Activated CD4-positive, alpha-beta T cell treated with anti-CD3 and anti-CD28 coated beads, Interleukin-2, amount 50 U/mL, for 1 hour (primary cell): ENCODE results near the gene NIT2.
"Not testable (repeated sequence)": the region's sequence is repeated elsewhere in the genome, so short reads cannot be mapped to it uniquely, and the experiment has no call there.

Experiments
- DNase-seq: peaks from one replicate; pipeline ENCODE4 v3.0.0-alpha.2; 2020

NIT2 gene

DNA sequence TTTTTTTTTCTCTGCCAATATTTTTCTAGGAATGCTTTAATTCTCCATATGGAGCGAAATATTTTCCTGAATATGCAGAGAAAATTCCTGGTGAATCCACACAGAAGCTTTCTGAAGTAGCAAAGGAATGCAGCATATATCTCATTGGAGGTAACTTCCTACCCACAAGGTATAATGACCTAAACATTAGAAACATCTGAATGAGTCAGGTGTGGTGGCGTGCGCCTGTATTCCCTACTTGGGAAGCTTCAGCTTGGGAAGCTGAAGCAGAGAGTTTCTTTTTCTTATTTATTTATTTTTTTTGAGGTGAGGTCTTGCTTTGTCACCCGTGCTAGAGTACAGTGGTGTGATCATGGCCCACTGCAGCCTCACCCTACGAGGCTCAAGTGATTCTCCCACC, 5.2 kb downstream of the NIT2 start:
- DNase-seq: no peak

GRCh38 chr3:100340527-100340926, 6.0 kb downstream of the NIT2 start:
- DNase-seq: no peak

DNA sequence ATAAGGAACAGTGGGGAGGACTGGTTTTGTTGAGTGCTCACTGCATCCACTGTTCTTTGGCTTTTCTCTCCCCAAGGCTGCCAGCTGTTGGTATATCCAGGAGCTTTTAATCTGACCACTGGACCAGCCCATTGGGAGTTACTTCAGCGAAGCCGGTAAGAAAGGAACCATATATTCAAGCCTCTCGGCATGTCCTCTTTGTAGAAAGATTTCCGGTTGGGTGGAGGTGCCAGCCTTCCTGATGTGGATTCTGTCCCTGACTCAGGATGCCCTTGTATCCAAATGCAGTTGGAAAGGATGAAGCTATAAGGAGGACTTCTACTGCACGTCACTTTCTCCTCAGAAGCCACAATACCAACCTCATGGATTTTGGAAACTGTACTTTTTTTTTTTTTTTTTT, 14.2 kb downstream of the NIT2 start:
- DNase-seq: no peak

DNA sequence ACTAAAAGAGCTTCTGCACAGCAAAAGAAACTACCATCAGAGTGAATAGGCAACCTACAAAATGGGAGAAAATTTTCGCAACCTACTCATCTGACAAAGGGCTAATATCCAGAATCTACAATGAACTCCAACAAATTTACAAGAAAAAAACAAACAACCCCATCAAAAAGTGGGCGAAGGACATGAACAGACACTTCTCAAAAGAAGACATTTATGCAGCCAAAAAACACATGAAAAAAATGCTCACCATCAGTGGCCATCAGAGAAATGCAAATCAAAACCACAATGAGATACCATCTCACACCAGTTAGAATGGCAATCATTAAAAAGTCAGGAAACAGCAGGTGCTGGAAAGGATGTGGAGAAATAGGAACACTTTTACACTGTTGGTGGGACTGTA, 17.2 kb downstream of the NIT2 start:
- not testable (repeated sequence) for DNase-seq

DNA sequence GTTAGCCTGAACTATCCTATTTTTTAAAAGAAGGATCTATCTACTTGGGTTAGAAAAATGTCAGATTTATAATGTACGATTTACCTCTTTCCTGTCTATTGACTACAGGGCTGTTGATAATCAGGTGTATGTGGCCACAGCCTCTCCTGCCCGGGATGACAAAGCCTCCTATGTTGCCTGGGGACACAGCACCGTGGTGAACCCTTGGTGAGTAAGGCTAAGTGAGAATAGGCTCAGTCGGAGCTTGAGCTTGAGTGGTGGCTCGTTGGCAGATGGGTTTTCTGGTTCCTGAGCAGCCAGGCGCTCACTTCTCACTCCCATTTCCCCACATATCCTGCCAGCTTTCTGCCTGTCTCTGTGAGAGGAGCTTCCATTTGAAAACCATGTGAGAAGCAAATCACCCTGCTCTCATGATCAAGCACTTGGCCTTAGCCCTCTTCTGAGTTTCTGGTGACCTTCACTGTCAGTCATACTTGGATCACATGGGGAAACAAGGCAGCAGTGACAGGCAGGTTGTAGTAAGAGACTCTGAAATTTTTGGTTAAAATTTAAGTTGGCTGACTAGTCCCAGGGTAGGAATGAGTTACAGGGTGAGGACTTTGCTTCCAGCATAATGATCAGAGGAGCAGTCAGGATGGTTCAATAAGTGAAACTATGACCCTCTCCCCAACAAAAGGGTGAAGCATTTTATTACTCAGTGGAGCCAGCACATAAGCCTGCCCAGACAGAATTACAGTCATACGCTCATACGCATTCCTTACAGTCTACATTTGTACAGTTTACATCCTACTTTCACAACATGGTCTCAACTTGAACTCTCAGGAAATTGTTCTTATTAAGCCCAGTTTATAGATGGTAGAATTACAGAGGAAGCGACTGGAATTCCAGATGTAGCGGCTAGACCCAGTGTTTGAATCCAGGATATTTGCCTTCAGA, 18.0 kb downstream of the NIT2 start:
- DNase-seq: no peak

DNA sequence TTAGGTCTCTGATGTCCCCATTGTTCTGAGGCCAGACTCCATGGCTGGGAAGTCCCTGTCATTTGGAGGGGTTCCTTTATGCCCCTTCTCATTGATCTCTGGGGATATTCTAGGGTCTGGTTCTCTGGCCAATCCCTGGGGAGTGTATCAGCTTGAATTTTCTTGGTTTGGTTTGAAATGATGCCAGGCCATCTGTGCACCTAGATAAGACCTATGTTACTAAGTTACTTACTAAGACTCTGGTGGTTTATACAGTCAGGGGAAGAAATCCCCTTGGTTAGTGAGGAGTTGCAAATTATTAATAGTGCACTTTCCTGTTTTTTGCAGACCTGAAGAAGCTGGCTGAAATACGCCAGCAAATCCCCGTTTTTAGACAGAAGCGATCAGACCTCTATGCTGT, 20.3 kb downstream of the NIT2 start:
- DNase-seq: no peak

- DNase-seq: no peak
Measured at GRCh38 chr3:100358413-100358812, 23.9 kb downstream of the NIT2 start.

DNA sequence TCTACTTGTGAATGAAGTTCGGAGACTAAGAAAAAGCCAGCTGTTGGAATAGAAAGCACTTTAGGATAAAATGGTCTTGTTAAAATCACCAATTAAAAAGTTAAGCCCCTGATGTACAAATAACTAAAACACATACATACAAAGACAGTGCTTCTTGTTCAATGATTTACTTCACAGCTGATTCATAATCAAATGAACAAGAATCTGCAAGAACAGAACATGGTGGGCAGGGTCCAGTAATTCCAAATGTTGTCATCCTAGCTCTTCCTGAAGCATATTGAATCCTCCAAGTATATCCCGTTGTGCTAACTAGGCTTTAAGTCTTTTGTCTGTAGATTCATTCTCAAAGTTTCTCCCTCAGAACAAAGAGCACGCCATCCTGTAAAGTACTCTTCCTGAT, 24.5 kb downstream of the NIT2 start:
- no peak for DNase-seq

GRCh38 chr3:100360757-100361496, 26.4 kb downstream of the NIT2 start:
- no peak for DNase-seq

- no peak for DNase-seq
Measured at GRCh38 chr3:100361897-100362296, 27.3 kb downstream of the NIT2 start.

DNA sequence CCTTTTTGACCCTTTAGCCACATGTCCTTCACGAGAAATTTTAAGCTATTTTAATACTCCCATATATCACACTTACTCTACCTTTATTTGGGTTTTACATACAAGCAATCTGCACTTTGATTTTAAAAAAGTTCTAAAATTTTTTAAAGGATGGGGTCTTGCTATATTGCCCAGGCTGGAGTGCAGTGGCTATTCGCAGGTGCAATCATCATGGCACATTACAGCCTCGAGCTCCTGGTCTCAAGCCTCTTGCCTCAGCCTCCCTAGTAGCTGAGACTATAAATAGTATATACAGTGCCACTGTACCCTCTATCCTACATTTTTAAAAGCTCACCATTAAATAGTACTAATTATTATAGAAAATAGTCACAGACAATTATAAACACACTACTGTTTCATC, 29.9 kb downstream of the NIT2 start:
- no peak for DNase-seq

DNA sequence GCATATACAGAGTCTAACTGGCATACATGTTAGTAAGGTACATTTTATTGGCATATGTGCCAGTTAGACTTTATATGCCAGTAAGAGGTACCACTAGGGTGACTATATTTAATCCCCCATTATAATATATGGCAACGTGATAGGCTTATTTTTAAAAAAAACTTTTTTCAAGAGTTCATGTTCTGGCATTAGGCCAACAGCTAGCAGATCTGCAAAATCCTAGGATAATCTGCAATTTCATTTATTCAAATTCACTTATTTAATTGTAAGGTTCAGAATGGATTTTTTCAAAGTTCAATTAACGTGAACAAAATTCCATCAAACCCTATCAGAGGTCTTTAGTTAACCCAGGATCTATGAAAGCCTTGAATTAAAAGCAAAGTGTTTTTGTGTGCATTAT, 31.9 kb downstream of the NIT2 start:
- no peak for DNase-seq

DNA sequence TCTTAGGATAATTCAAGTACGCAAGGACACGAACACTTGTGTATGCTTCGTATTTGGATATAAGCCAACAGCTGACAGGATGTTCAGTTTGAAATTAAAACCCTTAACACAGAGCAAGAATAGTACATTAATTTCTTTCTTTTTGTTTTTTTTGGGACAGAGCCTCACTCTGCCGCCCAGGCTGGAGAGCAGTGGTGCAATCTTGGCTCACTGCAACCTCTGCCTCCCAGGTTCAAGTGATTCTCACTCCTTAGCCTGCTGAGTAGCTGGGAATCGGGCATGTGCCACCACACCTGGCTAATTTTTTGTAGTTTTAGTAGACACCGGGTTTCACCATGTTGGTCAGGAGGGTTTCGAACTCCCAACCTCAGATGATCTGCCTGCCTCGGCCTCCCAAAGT, 33.9 kb downstream of the NIT2 start:
- DNase-seq: no peak

GRCh38 chr3:100370756-100371155, 36.2 kb downstream of the NIT2 start:
- DNase-seq: no peak

DNA sequence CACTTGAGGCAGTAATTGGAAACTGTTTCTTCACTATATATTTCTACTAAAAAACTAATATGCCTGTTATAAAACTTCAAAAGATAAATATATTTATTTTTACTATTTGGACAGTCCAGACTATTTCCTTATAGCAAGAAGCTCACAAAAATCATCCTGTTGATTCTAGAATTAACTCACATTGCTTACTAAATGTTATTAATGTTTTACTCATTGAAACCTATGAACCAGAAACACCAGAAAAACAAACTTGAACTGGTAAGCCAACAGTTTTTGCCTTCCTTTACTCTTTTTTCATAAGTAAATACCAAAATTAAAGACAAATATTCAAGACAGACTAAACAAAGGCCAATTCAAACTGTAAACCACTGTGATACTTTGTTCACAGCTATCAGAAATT, 40.0 kb downstream of the NIT2 start:
- DNase-seq: no peak

GRCh38 chr3:100376301-100376700, 41.7 kb downstream of the NIT2 start:
- no peak for DNase-seq

GRCh38 chr3:100384733-100385525, 50.4 kb downstream of the NIT2 start:
- no peak for DNase-seq

- DNase-seq: no peak
Measured at GRCh38 chr3:100386437-100387074, 52.0 kb downstream of the NIT2 start.

DNA sequence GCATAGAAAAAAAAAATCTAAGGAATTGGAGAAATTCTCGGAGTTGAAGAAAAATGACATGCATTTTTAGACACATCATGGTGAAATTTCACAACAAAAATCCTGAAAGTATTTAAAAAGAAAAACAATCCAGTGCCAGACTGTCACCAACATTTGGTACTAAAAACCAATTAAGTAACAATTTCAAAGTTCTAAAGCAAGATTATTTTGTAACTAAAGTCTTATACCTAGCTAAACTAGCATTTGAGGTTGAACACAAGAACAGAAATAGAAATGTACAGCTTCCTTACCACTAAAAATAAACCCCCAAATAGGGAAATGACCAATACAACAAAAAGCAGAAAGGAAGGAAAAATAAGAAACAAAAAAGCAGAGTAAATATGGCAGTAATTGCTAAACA, 54.5 kb downstream of the NIT2 start:
- DNase-seq: no peak

DNA sequence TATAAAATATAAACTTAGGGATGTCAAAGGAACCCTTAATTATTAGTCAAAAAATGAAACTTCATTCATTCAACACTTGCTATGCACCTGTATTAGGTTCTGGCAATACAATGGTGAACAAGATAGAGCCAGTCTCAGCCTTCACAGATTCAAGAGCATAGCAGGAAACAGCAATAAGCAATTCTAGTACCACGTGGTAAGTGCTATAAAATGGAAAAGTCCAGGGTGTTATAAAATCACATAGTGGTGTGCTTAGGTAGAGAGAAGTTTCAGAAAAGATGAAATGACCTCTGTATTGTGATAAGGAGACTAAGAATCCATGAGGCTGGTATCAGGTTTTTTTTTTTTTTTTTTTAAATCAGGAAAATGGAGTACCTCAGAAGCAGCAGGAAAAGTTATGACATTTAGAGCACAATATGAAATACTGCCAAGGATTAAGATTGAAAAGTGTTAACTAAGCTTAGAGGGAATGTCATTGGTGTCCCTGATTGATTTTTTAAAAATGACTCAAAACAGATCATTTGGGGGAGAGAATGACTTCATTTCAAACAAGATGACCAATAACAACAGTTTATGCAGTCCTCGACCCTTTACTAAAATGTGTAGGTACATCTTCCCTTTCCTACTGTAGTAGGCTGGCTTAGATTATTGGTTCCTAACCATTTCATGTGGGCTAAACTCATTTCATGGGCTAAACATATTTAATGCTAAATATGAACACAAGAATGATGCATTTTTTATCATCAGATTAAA, 61.3 kb downstream of the NIT2 start:
- no peak for DNase-seq

DNA sequence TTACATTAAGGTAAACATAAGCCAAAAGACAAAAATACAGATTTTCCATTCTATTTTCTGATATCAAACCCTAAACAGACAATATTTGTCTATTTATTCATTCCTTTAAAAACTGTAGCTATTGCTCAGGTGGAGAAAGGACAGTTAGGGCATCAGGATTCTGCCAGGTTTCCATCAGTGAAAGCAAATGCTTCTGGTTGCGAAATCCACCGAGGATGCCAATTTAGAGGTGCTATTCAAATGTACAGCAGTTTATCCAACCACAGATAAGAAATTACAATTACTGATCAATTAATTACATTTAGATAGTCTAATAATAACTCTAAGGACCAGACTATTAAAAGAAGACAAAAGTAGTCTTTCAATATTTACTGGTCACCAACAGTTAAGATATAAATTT, 62.4 kb downstream of the NIT2 start:
- no peak for DNase-seq
